Activated effector memory CD4-positive, alpha-beta T cell treated with Interleukin-2 at 50 U/mL for 16 hours (primary cell): ENCODE measurements around the gene ZNF71.
"Not testable (repeated sequence)": the region's sequence is repeated elsewhere in the genome, so short reads cannot be mapped to it uniquely, and the experiment has no call there.

ENCODE experiments used
- DNase-seq: peaks from one replicate; pipeline ENCODE4 v3.0.0-alpha.2; 2020

The ZNF71 gene

DNA sequence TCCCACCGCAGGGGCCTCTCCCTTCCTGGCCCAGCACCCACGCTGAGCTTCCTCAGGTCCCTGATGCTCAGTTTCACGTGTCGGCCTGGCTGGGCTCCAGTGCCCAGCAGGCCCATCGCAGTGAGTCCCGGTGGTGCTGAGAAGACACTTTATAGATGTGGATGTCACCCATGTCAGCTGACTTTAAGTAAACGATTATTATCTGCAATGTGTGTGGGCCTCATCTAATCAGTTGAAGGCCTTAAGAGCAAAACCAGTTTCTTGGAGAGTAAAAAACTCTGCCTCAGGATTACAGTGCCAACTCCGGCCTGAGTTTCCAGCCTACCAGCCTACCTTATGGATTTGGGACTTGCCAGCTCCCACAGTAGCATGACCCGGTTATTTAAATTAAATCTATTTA lies 30.6 kb downstream of the ZNF71 start:
- DNase-seq = no peak

DNA sequence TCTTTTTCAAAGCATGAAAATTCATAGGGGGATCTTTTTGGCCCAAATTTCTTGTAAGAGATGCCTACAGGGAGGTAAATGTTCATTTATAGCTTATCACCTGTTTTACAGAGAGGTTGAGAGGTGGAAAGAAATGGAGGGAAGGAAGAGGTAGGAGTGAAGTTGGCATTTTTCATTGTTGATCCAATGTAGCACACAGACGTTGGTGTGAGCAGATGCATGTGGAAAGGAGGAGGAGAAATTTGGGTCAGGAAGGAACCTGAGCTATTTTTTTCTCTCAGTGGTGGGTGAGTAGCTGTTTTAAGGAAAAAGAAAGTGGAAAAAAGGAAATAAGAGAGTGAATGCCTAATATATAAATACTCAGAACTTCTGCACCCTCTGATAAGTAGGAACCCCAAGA lies 37.9 kb downstream of the ZNF71 start:
- DNase-seq = no peak

DNA sequence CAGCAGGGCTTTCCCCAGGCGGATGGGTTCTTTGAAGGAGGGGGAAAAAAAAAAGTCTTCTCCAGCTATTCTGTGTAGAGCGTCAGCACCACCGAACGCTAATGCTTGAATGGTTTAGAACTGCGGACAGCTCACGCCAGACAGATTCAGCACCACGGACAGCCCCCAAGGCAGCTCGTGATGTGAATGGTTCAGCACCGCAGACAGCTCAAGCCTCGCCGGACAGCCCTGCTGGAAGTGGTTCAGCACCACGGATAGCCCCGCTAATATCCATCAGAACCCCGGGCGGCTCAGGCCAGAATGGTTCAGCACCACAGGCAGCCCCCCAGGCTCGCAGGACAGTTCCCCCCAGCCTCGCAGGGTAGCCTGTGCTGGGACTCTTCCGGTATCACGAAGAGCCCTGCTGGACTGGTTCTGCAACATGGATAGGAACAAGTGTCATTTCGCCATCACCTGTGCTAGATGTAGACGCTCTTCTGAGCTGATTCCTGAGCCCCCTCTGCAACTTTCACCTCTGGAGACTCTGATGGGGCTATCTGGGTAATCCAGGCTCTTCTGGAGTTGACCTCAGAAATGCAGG lies 43.0 kb downstream of the ZNF71 start:
- DNase-seq = no peak

DNA sequence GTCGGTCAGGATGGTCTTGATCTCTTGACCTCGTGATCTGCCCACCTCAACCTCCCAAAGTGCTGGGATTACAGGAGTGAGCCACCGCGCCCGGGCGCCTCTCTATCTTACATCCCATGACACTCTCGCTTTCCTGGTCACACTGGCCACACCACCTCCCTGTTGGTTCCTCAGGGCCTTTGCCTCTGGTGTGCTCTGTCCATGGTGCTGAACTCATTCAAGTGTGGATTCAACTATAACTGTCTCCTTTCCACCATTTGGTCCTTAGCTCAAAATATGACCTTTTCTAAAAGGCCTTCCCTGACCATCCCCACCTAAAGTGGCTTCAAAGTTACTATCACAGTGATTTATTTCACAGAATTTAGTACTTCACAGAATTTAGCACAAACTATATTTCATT lies 44.1 kb downstream of the ZNF71 start:
- no peak for DNase-seq

DNA sequence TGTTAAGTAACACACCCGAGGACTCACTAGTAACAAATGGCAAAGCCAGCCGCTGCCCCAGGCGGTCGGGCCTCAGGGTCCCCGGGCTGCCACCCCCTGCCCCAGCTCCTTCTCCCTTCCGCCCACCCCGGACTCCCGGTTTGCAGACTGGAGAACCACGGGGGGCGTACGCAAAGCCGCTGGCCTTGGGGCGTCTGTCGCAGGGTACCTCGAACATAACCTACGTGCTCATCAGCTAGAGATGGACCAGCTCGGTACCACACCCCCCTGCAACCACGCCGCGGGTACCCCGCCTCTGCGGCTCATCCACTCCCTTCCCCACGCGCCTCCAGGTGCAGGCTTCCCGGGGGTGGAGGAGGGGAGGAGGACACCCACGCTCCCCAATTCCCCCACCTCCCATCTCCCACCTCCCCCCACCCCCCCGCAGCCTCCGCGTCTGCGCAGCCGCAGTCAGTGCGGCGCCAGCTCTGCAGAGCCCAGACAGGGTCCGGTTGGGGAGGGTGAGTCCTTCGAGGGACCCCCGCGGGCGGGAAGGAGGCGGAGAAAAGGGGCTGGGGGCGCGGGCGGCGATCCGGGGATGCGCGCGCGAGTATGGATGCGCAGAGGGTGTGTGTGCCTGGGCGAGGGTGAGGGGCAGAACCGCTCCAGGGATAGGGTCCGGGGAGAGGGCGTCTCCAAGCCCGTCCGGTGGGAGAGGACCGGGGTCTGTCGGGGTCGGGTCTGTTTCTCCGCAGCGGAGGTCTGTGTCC lies 47.8 kb downstream of the ZNF71 start, which contains the start of gene SMIM17:
Gene SMIM17, plus strand, starts transcription at position 449 of the 749 bp plus-strand sequence. CDS start 2,509 bp downstream, outside the sequence.
- no peak for DNase-seq

DNA sequence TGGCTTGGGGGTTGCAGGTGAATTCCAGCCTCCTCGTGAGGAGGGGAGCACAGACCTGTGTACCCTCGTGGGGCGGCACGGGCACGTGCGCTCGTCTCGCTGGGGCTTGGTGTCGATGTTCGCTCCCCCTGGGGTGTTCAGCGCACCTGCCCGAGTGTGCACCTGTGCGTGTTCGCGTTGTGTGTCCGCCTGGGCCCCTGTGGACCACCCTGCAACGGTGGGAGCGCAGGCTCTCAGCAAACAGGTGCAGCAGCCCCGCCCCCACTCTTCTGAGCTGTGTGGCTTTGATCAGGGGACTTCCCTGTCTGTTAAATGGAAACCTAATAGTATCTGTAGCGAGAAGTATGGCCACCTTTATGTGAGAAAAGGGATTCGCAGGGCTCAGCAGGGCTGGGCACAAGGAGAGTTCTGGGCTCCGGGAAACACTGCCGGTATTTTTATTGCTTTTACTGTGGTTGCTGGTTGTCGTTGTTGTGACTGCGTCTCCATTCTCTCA lies 48.4 kb downstream of the ZNF71 start:
- no peak for DNase-seq

DNA sequence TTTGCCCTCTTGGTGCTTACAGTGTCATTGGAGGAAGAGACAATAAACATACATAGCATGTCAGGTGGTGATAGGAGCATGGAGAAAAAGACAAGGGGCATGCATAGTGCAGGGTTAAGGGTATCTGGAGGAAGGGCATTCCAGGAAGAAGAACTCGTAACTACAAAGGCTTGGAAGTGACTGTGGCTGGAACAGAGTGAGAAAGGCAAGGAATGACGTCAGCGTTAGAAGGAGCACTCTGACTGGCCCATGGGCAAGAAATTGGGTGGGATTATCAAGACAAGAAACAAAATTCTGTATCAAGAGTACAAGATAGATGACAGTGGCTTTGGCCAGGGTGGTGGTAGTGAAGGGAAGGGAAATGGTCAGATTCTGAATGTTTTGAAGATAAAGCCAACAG lies 59.0 kb downstream of the ZNF71 start:
- no peak for DNase-seq

DNA sequence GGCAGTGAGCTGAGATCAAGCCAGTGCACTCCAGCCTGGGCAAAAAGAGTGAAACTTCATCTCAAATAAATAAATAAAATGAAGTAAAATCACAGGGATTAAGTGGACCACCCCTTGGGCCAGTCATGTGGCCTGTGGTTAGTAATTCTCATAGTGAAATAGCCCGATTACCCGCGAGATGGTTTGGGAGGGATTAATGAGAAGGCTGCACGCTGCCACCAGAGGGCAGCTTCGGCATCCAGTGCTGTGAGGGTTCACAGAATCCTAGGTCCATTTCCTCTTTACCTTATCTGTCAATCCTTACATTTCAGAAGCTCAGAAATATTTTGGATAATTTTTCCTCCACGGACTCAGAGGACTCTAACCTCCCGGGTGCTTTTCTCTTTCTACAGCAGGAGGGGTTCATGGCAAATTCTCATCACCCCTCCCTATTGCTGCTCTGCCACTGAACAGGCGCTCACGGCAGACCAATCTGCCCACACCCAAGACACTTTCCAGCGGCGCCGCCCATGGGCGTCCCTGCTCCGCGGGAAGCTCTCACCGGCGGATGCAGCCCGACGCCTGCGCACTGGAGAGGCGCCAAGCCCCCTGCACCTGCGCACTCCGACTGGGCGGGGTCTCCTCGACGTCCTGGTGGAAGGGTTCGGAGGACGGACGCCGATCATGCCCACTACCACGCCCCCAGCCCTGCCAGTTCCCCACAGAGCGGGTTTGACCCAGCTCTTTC lies 65.4 kb downstream of the ZNF71 start:
- no peak for DNase-seq

DNA sequence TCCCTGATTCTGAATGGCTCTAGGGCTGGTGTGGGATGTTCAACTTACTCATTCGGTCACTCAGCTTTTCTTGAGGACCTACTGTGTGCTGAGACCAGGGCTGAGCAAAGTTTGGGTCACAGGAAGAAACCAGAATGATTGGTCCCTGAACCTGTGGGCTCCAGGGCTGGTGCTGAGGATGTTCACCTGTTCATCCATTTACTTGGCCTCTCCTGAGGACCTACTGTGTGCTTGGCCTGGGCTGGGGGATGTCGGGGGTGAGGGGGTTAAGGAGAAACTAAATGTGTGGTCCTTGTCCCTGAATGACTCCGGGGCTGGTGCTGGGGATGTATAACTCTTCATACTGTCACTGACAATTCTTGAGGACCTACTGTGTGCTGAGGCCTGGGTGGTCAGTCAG lies 66.1 kb downstream of the ZNF71 start:
- no peak for DNase-seq

DNA sequence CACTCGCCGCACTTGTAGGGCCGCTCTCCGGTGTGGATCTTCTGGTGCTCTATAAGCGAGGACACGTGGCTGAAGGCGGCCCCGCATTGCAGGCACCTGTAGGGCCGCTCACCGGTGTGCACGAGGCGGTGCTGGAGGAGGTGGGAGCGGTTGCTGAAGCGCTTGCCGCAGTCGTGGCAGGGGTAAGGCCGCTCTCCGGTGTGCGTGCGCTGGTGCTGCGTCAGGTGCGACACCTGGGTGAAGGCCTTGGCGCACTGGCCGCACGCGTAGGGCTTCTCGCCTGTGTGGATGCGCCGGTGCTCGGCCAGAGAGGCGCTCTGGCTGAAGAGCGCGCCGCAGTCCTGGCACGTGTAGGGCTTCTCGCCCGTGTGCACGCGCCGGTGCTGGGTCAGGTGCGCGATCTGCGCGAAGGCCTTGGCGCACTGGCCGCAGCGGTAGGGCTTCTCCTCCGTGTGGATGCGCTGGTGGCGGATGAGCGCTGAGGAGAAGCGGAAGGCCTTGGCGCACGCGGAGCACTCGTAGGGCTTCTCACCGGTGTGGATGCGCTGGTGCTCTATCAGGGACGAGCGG lies 68.9 kb downstream of the ZNF71 start:
- DNase-seq = no peak

DNA sequence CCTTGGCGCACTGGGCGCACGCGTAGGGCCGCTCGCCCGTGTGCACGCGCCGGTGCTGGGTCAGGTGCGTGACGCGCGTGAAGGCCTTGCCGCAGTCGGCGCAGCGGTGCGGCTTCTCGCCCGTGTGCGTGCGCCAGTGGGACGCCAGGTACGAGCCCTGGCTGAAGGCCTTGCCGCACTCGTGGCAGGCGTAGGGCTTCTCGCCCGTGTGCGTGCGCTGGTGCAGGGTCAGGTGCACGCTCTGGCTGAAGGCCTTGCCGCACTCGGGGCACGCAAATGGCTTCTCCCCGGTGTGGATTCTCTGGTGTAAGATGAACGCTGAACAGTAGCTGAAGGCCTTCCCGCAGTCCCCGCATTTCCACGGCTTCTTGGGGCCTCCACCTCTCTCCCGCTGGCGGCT lies 69.4 kb downstream of the ZNF71 start:
- DNase-seq = no peak

DNA sequence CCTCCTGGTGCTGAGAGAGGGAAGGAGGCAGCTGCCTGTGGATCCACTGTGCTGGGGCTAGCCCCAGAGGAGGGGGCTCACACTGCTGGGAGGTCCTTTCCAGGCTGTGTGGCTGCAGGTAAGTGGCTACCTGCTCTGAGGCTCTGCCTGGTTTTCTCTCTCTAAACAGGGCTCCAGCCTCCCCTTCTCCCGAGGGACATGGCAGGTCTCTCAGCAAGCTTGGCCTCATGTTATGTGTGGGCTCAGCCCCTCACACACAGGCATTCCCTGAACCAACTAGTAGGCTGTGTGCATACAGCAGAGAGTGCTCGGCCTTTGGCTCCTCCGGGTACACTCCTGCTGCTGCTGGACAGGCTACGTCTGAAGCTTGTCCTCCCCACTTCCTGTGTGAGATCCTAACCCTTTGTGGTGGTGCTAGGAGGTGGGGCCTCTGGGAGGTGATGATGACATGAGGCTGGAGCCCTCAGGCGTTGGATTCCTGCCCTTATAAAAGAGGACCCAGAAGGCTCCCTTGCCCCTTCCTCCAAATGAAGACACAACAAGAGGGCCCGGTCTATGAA lies 72.3 kb downstream of the ZNF71 start:
- DNase-seq = no peak

DNA sequence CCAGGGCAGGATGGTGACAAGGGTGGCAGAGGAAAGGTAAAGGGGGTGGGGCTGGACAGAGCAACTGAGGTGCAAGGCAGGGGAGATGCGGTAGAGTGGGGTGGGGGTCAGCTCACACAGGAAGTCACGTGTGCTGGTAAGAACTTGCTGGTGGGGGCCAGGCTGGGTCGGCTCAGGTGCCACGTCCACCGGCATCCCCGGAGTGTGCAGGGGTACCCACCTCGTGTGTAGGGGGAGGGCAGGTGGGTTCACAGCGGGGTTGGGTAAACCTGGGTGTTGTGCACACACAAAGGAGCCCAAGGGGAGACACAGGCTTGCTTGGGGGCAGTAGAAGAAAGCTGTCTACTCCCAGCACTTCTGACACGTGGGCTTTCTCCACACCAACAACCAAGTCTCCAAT lies 73.6 kb downstream of the ZNF71 start:
- no peak for DNase-seq

DNA sequence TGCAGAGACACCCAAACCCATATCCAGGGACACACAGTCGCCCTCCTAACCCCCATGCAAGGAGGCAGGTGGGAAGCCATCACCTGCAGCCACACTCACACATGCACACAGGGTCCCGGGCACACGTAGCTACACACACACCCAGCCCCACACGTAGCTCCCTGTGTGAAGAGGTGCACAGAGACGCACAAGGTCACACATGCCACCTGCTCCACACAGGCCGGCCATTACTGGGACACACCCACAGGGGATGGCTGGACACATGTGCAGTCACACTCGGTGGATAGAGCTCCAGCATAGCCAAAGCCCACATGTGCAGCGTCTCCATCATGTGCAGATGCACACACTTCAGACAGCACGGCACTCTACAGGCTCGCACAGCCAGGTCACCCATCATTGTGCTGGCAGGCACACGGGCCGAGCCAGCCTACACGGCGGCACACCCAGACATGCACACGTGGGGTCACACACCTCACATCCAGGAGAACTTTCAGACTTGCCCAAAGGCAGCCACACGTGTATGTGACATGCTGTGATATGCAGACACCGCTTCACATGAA lies 75.4 kb downstream of the ZNF71 start:
- DNase-seq = no peak

DNA sequence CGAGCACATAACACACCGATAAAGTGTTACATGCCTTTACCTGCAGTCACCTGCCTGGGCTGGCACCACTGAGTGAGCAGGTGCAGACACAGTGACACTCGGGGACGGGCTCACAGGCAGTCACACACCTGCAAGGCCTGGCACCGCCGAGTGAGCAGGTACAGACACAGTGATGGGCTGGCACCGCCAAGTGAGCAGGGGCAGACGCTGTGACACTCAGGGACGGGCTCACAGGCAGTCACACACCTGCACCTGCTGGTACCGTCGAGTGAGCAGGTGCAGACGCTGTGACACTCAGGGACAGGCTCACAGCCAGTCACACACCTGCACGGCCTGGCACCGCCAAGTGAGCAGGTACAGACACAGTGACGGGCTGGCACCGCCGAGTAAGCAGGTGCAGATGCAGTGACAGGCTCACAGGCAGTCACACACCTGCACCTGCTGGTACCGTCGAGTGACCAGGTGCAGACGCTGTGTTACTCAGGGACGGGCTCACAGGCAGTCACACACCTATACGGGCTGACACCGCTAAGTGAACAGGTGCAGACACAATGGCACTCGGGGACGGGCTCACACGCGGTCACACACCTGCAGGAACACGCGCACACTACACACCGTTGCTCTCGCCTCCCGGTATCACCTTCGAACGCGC lies 76.0 kb downstream of the ZNF71 start:
- no peak for DNase-seq

DNA sequence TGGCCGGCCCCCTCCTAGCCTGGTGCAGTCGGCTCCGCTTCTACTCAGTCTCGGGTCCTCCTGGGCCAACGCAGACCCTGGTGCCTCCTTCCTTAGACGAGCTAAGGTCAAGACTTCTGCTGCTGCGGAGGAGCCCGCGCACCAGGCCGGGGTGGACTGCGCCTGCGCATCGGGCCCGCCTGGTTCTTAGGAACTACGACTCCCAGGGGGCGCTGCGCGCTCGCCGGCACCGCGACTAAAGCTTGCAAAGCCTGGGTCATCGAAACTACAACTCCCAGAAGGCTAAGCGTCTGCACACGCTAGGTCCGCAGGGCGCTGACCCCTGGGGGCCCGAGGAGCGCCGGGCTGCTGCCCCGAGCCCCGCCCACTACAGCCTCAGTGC lies 76.5 kb downstream of the ZNF71 start, which contains the start of gene ZNF835:
Gene ZNF835, minus strand, starts transcription at position 145 of the 382 bp plus-strand sequence. CDS start 6,559 bp downstream, outside the sequence.
- DNase-seq = peak; percentile 62

DNA sequence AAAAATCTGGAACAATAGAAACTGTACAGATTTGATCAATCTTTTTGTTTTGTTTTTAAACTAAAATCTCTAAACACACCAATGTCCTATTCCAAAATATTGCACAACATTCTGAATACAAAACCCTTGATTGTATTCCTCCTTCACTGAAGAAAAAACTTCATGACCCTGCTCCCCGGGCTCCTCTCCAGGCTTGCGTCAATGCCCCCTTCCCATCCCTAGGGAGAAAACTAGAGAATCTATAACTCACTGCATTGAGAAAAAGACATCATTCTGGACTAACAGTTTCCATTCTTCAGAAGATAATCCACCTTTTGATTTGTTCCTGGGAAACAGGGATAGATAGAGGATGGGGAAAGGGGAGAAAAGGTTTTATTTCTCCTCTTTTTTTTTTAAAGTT lies 77.5 kb downstream of the ZNF71 start:
- DNase-seq = not testable (repeated sequence)
